HEK293T (cell line): ENCODE data around the gene AEN.

Source experiments
- CTCF ChIA-PET: fragments of 350-600 bp; formaldehyde crosslinking; extraction: SDS; loops from one replicate; lab custom pipeline; 2021; ENCODE audit warnings: antibody characterized with exemption, inconsistent platforms; lab: Yijun Ruan, JAX
- POLR2A ChIA-PET: fragments of 350-600 bp; formaldehyde crosslinking; extraction: SDS; loops from one replicate; lab custom pipeline; 2020; ENCODE audit warnings: antibody characterized with exemption, inconsistent platforms; lab: Yijun Ruan, JAX
- DNase-seq: peaks from one replicate; pipeline ENCODE4 v3.0.0; 2012; ENCODE audit warnings: mixed read lengths; ENCODE audit errors: extremely low spot score
- ARNT ChIP-seq: fragments of 450-650 bp; IDR thresholded peaks from 2 replicates; pipeline ENCODE4 v1.6.1; 2017; ENCODE audit warnings: mild to moderate bottlenecking
- BHLHE40 ChIP-seq: fragments of 450-650 bp; IDR thresholded peaks from 2 replicates; pipeline ENCODE4 v1.6.1; 2016; ENCODE audit warnings: mild to moderate bottlenecking, moderate library complexity, borderline replicate concordance
- CTBP1 ChIP-seq: fragments of 450-650 bp; IDR thresholded peaks from 2 replicates; pipeline ENCODE4 v1.6.1; 2016; ENCODE audit warnings: borderline replicate concordance
- ELF4 ChIP-seq: fragments of 450-650 bp; IDR thresholded peaks from 2 replicates; pipeline ENCODE4 v1.6.1; 2017; ENCODE audit warnings: antibody characterized with exemption
- FOXA1 ChIP-seq: fragments of 450-650 bp; IDR thresholded peaks from 2 replicates; pipeline ENCODE4 v1.6.1; 2016; ENCODE audit warnings: mild to moderate bottlenecking
- FOXK2 ChIP-seq: fragments of 450-650 bp; IDR thresholded peaks from 2 replicates; pipeline ENCODE4 v1.6.1; 2016; ENCODE audit warnings: mild to moderate bottlenecking
- FOXM1 ChIP-seq: fragments of 450-650 bp; IDR thresholded peaks from 2 replicates; pipeline ENCODE4 v1.6.1; 2017; ENCODE audit warnings: mild to moderate bottlenecking, borderline replicate concordance
- HDGF ChIP-seq: fragments of 450-650 bp; IDR thresholded peaks from 2 replicates; pipeline ENCODE4 v1.6.1; 2017; ENCODE audit warnings: antibody characterized with exemption, borderline replicate concordance
- L3MBTL2 ChIP-seq: fragments of 450-650 bp; conservative IDR thresholded peaks from 2 replicates; pipeline ENCODE4 v1.6.1; 2016; ENCODE audit warnings: mild to moderate bottlenecking
- LEF1 ChIP-seq: fragments of 450-650 bp; IDR thresholded peaks from 2 replicates; pipeline ENCODE4 v1.6.1; 2017; ENCODE audit warnings: mild to moderate bottlenecking, borderline replicate concordance
- NFRKB ChIP-seq: fragments of 450-650 bp; IDR thresholded peaks from 2 replicates; pipeline ENCODE4 v1.6.1; 2016; ENCODE audit warnings: mild to moderate bottlenecking, moderate library complexity
- PKNOX1 ChIP-seq: fragments of 450-650 bp; IDR thresholded peaks from 2 replicates; pipeline ENCODE4 v1.6.1; 2016
- SP1 ChIP-seq: fragments of 450-650 bp; IDR thresholded peaks from 2 replicates; pipeline ENCODE4 v1.6.1; 2017
- SUZ12 ChIP-seq: fragments of 450-650 bp; IDR thresholded peaks from 2 replicates; pipeline ENCODE4 v1.6.1; 2016; ENCODE audit warnings: mild to moderate bottlenecking
- TARDBP ChIP-seq: fragments of 450-650 bp; IDR thresholded peaks from 2 replicates; pipeline ENCODE4 v1.6.1; 2016
- ZNF384 ChIP-seq: fragments of 450-650 bp; IDR thresholded peaks from 2 replicates; pipeline ENCODE4 v1.6.1; 2016

The AEN gene

GRCh38 chr15:88580532-88580931 is 40.6 kb upstream of the AEN start:
- CTCF ChIA-PET = interaction anchor here (0.6 kb wide), 1 partner anchor 125 kb away, joined by 4 read pairs; no protein-coding TSS in a partner anchor

GRCh38 chr15:88586401-88587162 is 34.6 kb upstream of the AEN start:
- CTCF ChIA-PET = interaction anchor here (1.0 kb wide), 1 partner anchor 120 kb away, joined by 3 read pairs; the partner anchor contains the start of gene MRPL46
- POLR2A ChIA-PET = no interaction called here
- TF ChIP-seq BHLHE40 (no peak), ELF4 (no peak), ARNT (peak; percentile 69), SP1 (no peak), CTBP1 (peak; percentile 95), HDGF (no peak), FOXM1 (peak; percentile 57; the same call in 1 of the 2 replicates), PKNOX1 (peak; percentile 95)
- peak; percentile 53 for DNase-seq

More at GRCh38 chr15:88580532-88580931, 40.6 kb upstream of the AEN start:
- POLR2A ChIA-PET = interaction anchor here (1.2 kb wide), 1 partner anchor 12 kb away, joined by 3 read pairs; no protein-coding TSS in a partner anchor
- TF ChIP-seq ELF4 (no peak), FOXM1 (no peak), ARNT (no peak), L3MBTL2 (no peak), SP1 (no peak), BHLHE40 (no peak), HDGF (no peak), SUZ12 (no peak), ZNF384 (no peak), TARDBP (no peak), NFRKB (no peak), PKNOX1 (no peak), LEF1 (no peak), CTBP1 (no peak), FOXK2 (no peak), FOXA1 (no peak)
- no peak for DNase-seq

GRCh38 chr15:88590759-88591158 is 30.4 kb upstream of the AEN start:
- TF ChIP-seq LEF1 = no peak
- no peak for TF ChIP-seq NFRKB
- TF ChIP-seq ZNF384 = no peak
- TF ChIP-seq SUZ12 = no peak
- no peak for TF ChIP-seq PKNOX1
- no peak for TF ChIP-seq FOXM1
- TF ChIP-seq BHLHE40 = no peak
- TF ChIP-seq HDGF = no peak
- TF ChIP-seq SP1 = no peak
- no peak for TF ChIP-seq TARDBP
- no peak for TF ChIP-seq FOXA1
- TF ChIP-seq L3MBTL2 = no peak
- no peak for TF ChIP-seq ARNT
- TF ChIP-seq CTBP1 = no peak
- no peak for TF ChIP-seq ELF4
- no peak for TF ChIP-seq FOXK2
- ChIA-PET POLR2A (no interaction called here), CTCF (no interaction called here)
- no peak for DNase-seq

- TF ChIP-seq HDGF (no peak), FOXM1 (no peak), TARDBP (no peak)
- ChIA-PET POLR2A (no interaction called here), CTCF (no interaction called here)
- DNase-seq = no peak
Observed at GRCh38 chr15:88591384-88591783, 29.8 kb upstream of the AEN start.

GRCh38 chr15:88603885-88604284 is 17.3 kb upstream of the AEN start:
- no peak for DNase-seq
- no peak for TF ChIP-seq CTBP1
- no peak for TF ChIP-seq BHLHE40
- TF ChIP-seq ARNT = no peak
- TF ChIP-seq TARDBP = no peak
- no peak for TF ChIP-seq LEF1
- no peak for TF ChIP-seq FOXA1
- no peak for TF ChIP-seq SP1
- TF ChIP-seq NFRKB = no peak
- no peak for TF ChIP-seq FOXK2
- TF ChIP-seq L3MBTL2 = no peak
- TF ChIP-seq FOXM1 = no peak
- no peak for TF ChIP-seq SUZ12
- TF ChIP-seq PKNOX1 = no peak
- TF ChIP-seq ZNF384 = no peak
- no peak for TF ChIP-seq HDGF
- no peak for TF ChIP-seq ELF4
- ChIA-PET CTCF (no interaction called here), POLR2A (no interaction called here)
